Immature natural killer cell (primary cell): ENCODE results near the gene CRYGS. TPM values are rescaled to one million over a fixed set of nuclear protein-coding genes. Genes with fewer than 3 reads are reported as not detected.
"Not testable (repeated sequence)": the region's sequence is repeated elsewhere in the genome, so short reads cannot be mapped to it uniquely, and the experiment has no call there.

Source experiments
- DNase-seq, 3 donors: peaks; one replicate each; pipeline ENCODE4 v3.0.0; 2022; ENCODE audit warnings: mixed read lengths in 1 of 3
- H3K27ac Mint-ChIP-seq, 6 donors: one replicate each; pipeline ENCODE4 v1.8.0; 2020; ENCODE audit warnings: mixed read lengths in 6 of 6, mild to moderate bottlenecking in 5 of 6, inconsistent platforms in 4 of 6, moderate library complexity in 3 of 6
- H3K27me3 Mint-ChIP-seq, 3 donors: one replicate each; pipeline ENCODE4 v1.8.0; 2020 to 2021; ENCODE audit warnings: low read depth in 3 of 3, mild to moderate bottlenecking in 3 of 3, mixed read lengths in 3 of 3, moderate library complexity in 3 of 3, inconsistent platforms in 1 of 3
- H3K36me3 Mint-ChIP-seq, 3 donors: one replicate each; pipeline ENCODE4 v1.8.0; 2020; ENCODE audit warnings: mixed read lengths in 3 of 3, inconsistent platforms in 2 of 3, mild to moderate bottlenecking in 2 of 3
- H3K4me1 Mint-ChIP-seq, 2 donors: one replicate each; pipeline ENCODE4 v1.8.0; 2020; ENCODE audit warnings: inconsistent platforms in 2 of 2, mild to moderate bottlenecking in 2 of 2, mixed read lengths in 2 of 2, moderate library complexity in 1 of 2
- H3K4me3 Mint-ChIP-seq, 5 donors: one replicate each; pipeline ENCODE4 v1.8.0; 2020; ENCODE audit warnings: mild to moderate bottlenecking in 5 of 5, mixed read lengths in 5 of 5, inconsistent platforms in 3 of 5, moderate library complexity in 3 of 5
- H3K9me3 Mint-ChIP-seq, 6 donors: one replicate each; pipeline ENCODE4 v1.8.0; 2020; ENCODE audit warnings: mild to moderate bottlenecking in 6 of 6, mixed read lengths in 6 of 6, inconsistent platforms in 4 of 6, moderate library complexity in 3 of 6
- polyA plus RNA-seq, 3 donors: library from polyadenylated mRNA; unstranded; fragments of 300-500 nt; fragmentation: Illumina TruSeq; gene quantifications; one replicate each; pipeline ENCODE4 v1.2.3, GENCODE V29; 2021

CRYGS gene
- polyA plus RNA-seq, 3 donors from 2014 or later, result 0.37 TPM; not detected in 2

DNA sequence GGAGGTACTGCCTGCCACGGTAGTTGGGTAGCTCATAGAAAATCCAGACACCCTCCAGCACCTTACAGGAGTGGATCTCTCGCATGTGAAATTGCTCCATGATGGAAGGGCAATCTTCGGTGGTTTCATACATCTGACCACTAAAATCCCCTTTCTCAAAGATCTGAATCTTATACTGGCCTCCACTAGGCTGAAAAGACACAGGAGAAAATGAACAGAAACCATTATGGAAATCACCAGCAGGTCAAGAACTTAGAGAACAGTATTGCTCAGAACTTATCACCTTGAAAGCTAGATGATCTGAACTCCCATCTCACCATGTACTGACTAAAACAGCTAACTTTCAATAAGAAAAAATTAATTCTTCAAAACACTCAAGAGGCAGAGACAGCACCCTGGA is 5.4 kb downstream of the CRYGS start:
- H3K36me3 Mint-ChIP-seq, result peaks cover 12 to 31% (median 19%) of the 10 kb centered on the region in 3 donors
- H3K9me3 Mint-ChIP-seq, result no peaks in the 10 kb centered on the region
- DNase-seq, result no peak
- no peak overlapping the region for H3K27ac Mint-ChIP-seq
- H3K4me1 Mint-ChIP-seq, result peaks cover 10 to 17% of the 10 kb centered on the region in 2 donors
- no peak overlapping the region for H3K4me3 Mint-ChIP-seq
- H3K27me3 Mint-ChIP-seq, result peaks cover 0 to under 1% (median 0%) of the 10 kb centered on the region in 3 donors

DNA sequence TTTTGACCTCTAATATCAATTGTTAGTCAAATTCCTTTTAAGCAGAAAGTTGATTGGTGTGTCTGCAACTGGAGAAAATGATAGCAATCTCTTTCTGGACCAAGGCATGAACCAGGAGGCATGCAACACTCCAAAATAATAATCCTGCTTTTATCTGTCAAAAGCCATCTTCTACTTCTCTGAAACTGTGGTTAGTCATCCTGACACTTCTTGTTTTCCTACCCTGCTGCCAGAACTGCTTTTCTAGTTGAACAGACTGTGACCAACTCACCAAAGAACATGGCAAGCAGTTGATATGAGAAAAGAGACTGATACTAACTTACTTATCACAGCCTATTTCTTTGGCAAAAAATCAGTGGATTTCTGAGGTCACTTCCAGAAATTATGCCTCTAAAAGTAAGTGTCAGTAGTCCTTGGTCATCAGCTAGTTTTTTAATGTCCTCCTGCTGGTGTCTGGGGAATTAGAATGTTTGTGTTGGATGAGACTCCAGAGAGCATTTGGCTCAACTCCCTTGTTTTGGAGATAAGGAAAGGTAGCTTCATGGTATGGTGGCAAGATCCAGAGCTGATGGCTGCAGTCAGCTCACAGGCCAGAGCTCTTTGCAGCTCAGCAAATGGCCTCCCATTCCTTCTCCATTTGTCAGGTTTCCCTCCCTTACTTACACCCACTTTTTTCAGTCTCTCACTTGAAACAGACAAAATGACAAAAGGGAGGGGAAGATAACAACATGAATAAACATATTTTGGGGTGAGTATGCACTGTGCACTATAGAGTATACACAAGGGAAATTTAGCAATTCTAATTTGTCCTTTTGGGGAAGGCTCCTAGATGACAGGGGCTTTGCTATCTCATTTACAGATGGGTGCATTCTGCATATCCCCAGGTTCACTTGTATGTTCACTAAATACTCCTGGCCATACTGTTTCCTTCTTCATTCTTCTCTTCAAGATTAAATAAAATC is 7.0 kb downstream of the CRYGS start:
- peaks cover 12 to 20% of the 10 kb centered on the region in 2 donors for H3K4me1 Mint-ChIP-seq
- peaks cover 0 to 3% (median 0%) of the 10 kb centered on the region in 3 donors for H3K27me3 Mint-ChIP-seq
- H3K4me3 Mint-ChIP-seq, result no peak overlapping the region
- peaks cover 7 to 30% (median 19%) of the 10 kb centered on the region in 3 donors for H3K36me3 Mint-ChIP-seq
- no peak for DNase-seq
- no peaks in the 10 kb centered on the region for H3K9me3 Mint-ChIP-seq
- no peak overlapping the region for H3K27ac Mint-ChIP-seq

DNA sequence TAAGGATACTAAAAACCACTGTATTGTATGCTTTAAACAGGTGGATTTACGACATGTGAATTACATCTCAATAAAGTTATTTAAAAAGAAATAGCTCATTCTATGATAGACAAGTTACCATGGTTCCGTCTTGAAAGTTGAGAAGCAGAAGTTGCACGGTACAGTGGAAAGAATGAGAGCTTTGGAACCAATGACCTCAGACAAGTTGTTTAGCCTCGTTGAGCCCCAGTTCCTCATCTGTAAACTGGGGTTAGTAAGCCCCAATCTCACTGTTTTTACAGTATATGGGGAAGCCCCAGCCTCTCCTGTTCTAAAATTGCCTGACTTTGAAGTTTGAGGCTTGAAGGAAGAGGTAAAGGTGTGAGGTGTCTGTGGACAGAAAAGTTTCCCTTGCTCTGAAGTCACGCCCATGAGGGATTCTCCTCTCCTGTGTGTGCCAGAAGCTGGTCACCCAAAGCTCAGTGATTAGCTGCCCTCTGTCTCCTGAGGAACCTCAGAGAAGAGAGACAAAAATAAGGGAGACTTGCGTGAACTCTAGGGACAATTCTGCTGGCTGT is 10.0 kb downstream of the CRYGS start:
- peak; percentile 23 to 44 (median 30) for DNase-seq
- peaks cover 0 to 3% (median 0%) of the 10 kb centered on the region in 3 donors for H3K27me3 Mint-ChIP-seq
- H3K27ac Mint-ChIP-seq, result peak overlapping the region in 2 of 6 donors; percentile 52 to 72
- H3K4me3 Mint-ChIP-seq, result peak overlapping the region in 3 of 5 donors; percentile 18 to 40 (median 40)
- peaks cover 7 to 12% of the 10 kb centered on the region in 2 donors for H3K4me1 Mint-ChIP-seq
- H3K9me3 Mint-ChIP-seq, result no peaks in the 10 kb centered on the region
- H3K36me3 Mint-ChIP-seq, result peaks cover 13 to 38% (median 27%) of the 10 kb centered on the region in 3 donors

DNA sequence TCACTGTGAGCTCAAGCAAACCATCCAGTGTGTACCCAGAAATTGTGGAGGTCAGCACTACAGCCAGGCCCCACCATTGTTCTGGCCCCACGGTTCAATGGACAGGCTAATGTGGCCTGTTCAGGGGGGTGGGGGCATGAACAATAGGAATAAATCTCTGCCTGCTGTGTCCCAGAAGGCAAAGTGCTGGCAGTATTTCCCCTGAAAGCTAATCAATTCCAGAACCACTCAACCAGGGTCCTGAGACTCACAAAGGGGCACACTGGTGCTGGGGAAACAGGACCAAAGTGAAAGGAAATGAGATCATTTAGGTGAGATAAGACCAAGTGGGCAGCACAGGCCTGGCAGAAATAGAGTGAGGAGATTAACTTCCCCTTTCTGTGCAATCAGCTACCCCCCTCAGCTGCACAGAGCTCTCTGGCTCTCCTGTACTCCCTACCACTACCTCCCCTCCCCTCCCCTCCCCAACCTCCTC is 11.5 kb downstream of the CRYGS start:
- H3K4me3 Mint-ChIP-seq, result no peak overlapping the region
- peaks cover 7 to 12% of the 10 kb centered on the region in 2 donors for H3K4me1 Mint-ChIP-seq

DNA sequence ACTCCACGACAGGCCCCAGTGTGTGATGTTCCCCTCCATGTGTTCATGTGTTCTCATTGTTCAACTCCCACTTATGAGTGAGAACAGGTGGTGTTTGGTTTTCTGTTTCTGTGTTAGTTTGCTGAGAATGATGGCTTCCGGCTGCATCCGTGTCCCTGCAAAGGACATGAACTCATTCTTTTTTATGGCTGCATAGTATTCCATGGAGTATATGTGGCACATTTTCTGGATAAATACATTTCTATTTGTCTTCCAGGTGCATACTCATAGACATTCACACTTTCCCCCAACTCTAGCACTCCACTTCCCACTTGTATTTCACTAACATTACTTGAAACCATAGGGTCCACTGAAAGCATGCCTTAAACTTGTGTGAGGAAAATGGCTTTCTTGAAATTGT is 12.5 kb downstream of the CRYGS start:
- not testable (repeated sequence) for DNase-seq, H3K27ac Mint-ChIP-seq

More for the DNA sequence above, 11.5 kb downstream of the CRYGS start:
- Mint-ChIP-seq H3K27ac (no peak overlapping the region), H3K36me3 (peaks cover 9 to 46% (median 39%) of the 10 kb centered on the region in 3 donors), H3K9me3 (no peaks in the 10 kb centered on the region), H3K27me3 (peaks cover 0 to 3% (median 0%) of the 10 kb centered on the region in 3 donors)
- DNase-seq, result no peak

DNA sequence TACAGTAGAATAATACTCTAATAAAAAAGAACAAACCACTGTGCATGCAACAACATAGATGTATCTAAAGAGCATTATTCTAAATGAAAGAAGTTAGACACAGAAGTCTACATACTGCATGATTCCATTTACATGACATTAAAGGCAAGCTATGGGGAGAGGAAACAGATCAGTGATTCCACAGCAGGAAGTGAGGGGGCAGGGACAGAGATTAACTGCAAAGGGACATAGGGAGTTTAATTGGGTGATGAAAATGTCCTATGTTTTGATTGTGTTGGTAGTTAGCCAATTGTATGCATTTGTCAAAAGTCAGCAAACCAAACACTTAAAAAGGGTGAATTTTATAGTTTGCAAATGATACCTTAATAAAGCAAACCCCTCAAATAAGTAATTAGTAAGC is 13.8 kb downstream of the CRYGS start:
- Mint-ChIP-seq H3K4me3 (no peak overlapping the region), H3K4me1 (peaks cover 7 to 12% of the 10 kb centered on the region in 2 donors), H3K9me3 (no peaks in the 10 kb centered on the region)

More for the DNA sequence above, 12.5 kb downstream of the CRYGS start:
- H3K36me3 Mint-ChIP-seq, result peaks cover 10 to 41% (median 33%) of the 10 kb centered on the region in 3 donors
- not testable (repeated sequence) for H3K27me3 Mint-ChIP-seq, H3K4me3 Mint-ChIP-seq, H3K9me3 Mint-ChIP-seq
- peaks cover 7 to 12% of the 10 kb centered on the region in 2 donors for H3K4me1 Mint-ChIP-seq

DNA sequence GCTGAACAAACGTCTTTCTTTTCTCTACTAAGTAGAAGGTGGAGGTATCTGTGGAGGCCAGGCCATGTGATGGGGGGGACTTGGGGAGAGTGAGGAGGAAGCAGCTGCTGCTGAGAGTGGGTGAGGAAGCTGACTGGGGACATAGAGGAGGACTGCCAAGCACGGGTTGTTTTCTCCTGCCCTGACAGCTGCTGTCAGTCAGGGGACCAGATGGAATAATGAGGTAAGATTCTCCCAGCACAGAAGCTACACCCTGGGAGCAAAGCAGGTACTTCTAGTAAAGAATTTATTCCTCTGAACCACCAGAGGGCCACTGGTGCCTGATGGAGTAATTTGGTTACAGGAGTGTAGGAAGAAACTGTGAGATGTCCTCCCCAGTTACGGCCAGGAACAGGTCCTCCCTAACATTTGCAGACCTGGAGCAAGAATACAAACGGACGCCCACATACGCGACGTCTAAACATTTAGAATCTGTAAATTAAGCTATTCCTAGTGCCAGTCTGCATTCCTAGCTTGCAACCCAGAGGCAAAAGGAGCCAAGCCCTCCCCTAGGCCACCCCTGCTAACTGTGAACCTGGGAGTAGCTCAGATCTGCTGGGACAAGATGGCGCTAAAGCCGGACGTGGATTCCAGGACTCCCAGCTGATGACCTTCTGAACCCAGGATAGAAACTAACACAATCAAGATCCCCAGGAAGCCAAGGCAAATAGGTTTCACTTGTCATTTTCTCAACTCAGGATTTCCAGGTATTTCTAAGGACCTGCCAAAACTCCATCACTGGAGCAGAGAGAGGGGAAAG is 14.8 kb downstream of the CRYGS start:
- H3K27ac Mint-ChIP-seq, result peak overlapping the region in 1 of 6 donors; percentile 23

More for the DNA sequence above, 13.8 kb downstream of the CRYGS start:
- Mint-ChIP-seq H3K27me3 (peaks cover 0 to 3% (median 0%) of the 10 kb centered on the region in 3 donors), H3K27ac (no peak overlapping the region), H3K36me3 (peaks cover 10 to 39% (median 29%) of the 10 kb centered on the region in 3 donors)
- no peak for DNase-seq

DNA sequence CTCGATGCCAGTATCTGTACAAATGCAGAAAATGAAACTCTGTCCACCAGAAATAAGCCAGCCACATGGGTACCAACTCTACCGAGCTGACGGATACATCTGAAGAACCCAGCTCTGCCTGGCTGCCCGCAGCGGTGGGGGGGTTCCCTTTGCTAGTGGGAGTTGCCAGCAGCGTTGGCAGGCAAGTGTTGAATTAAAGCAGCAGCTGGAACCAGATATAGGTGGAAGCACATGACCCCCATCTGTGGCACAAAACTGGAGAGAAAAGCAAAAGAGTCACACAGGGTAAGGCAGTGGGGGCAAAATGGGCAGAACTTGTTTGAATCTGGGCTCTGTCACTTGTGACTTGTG is 17.9 kb downstream of the CRYGS start:
- Mint-ChIP-seq H3K36me3 (peaks cover 9 to 36% (median 29%) of the 10 kb centered on the region in 3 donors), H3K9me3 (no peaks in the 10 kb centered on the region), H3K4me1 (no peaks in the 10 kb centered on the region), H3K27me3 (peaks cover 0 to 2% (median 0%) of the 10 kb centered on the region in 3 donors), H3K4me3 (no peak overlapping the region), H3K27ac (no peak overlapping the region)
- no peak for DNase-seq

More for the DNA sequence above, 14.8 kb downstream of the CRYGS start:
- Mint-ChIP-seq H3K9me3 (no peaks in the 10 kb centered on the region), H3K4me1 (peaks cover 6 to 10% of the 10 kb centered on the region in 2 donors), H3K4me3 (no peak overlapping the region), H3K36me3 (peaks cover 10 to 37% (median 32%) of the 10 kb centered on the region in 3 donors), H3K27me3 (peaks cover 0 to 3% (median 2%) of the 10 kb centered on the region in 3 donors)
- no peak for DNase-seq

DNA sequence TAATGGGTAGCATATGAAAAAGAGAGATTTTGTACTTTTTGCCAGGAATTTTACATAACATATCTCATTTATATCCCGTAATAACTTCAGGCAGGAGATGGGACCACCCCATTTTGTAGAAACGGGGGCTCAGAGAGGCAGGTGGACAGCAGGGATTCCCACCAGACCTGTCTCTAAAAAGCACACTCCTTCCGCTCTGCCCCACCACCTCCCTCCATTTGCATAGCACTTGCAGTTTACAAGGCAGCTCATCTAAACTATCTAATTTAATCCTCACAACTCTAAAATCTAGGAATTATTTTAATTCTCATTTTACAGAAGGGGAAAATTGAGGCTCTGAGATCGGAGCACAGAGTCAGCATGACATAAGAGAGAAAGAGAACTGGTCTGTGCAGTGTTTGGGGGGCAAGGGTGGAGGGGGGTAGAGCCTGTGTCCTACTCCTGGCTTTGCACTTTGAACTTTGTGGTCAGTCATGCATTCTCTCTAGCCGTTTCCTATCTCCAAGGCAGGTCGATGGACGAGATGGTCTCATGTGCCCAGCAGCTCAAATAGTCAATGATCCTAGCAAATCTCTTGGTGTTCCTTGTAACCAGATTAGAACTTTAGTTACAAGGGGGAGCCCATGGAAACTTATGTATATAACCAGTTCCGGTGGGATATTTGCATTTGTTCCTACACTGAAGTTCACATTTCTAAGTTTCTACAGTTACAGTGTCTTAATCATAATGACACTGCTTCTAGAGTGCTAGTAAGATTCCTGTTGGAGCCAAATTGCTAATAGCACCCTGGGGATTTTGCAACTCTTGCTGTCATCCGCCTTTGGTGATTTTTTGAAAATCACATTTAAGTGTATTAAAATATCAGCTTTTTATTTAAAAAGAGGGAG is 18.6 kb downstream of the CRYGS start:
- H3K4me3 Mint-ChIP-seq, result no peak overlapping the region
- H3K9me3 Mint-ChIP-seq, result no peaks in the 10 kb centered on the region
- H3K36me3 Mint-ChIP-seq, result peaks cover 9 to 37% (median 29%) of the 10 kb centered on the region in 3 donors
- H3K27me3 Mint-ChIP-seq, result peaks cover 0 to 4% (median 0%) of the 10 kb centered on the region in 3 donors
- DNase-seq, result no peak
- H3K27ac Mint-ChIP-seq, result peak overlapping the region in 1 of 6 donors; percentile 20
- peaks cover 5 to 6% of the 10 kb centered on the region in 2 donors for H3K4me1 Mint-ChIP-seq

DNA sequence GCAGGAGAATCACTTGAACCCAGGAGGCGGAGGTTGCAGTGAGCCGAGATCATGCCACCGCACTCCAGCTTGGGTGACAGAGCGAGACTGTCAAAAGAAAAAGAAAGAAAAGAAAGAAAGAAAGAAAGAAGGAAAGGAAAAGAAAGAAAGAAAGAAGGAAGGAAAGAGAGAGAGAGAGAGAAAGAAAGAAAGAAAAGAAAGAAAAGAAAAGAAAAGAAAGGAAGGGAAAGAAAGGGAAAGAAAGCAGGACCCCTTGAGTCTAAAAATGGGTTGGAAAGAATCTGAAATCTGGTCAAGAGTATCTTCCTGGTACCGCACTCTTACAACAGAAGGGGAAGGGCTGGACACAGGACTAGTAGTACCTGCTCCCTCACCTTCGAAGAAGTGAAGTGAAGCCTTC is 19.6 kb downstream of the CRYGS start:
- H3K27ac Mint-ChIP-seq, result no peak overlapping the region
- DNase-seq, result no peak
- peaks cover 0 to 4% (median 0%) of the 10 kb centered on the region in 3 donors for H3K27me3 Mint-ChIP-seq
- no peak overlapping the region for H3K4me3 Mint-ChIP-seq
- H3K9me3 Mint-ChIP-seq, result no peaks in the 10 kb centered on the region
- peaks cover 9 to 32% (median 29%) of the 10 kb centered on the region in 3 donors for H3K36me3 Mint-ChIP-seq
- peaks cover 12 to 14% of the 10 kb centered on the region in 2 donors for H3K4me1 Mint-ChIP-seq

DNA sequence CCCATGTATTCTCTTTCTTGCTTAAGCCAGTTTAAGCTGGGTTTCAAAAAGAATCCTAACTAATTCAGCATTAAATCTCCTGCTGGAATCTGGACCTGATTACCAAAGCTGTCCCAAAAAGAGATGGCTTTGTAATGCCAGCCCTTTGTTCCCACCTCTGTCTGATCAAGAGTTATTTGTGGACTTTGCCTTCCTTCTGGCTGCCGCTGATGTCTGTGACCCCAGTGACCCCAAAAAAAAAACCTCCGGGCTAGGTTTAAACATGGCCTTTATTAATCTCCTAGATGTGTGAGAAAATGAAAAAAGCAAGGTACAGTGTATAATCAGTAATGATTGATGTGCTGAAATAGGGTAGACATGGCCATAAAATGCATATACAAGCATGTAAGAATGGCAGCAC is 20.7 kb downstream of the CRYGS start:
- Mint-ChIP-seq H3K27me3 (peaks cover 0 to 4% (median 0%) of the 10 kb centered on the region in 3 donors), H3K27ac (no peak overlapping the region), H3K4me1 (peaks cover 24 to 26% of the 10 kb centered on the region in 2 donors), H3K9me3 (no peaks in the 10 kb centered on the region), H3K4me3 (no peak overlapping the region), H3K36me3 (peaks cover 9 to 25% (median 23%) of the 10 kb centered on the region in 3 donors)
- no peak for DNase-seq

DNA sequence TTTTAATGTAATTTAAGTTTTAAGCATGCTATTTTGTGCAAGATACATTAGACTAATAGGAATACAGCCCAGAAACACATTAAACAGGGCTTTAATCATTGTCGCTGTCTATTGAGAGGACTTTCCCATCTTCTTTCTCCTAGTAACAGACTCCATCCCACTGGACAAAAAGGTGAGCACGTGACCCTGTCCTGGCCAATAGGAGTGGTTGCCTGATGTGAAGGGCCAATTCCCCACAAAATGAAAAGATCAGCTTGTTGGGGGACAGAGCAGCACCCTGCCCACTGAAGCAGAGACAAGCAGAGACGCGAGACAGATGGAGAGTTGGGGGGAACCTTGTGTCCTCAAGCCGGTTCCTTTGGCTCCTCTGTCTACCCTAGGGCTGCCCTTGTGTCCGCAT is 21.2 kb downstream of the CRYGS start:
- Mint-ChIP-seq H3K4me3 (no peak overlapping the region), H3K9me3 (no peaks in the 10 kb centered on the region), H3K27ac (peak overlapping the region in 1 of 6 donors; percentile 54), H3K27me3 (peaks cover 0 to 4% (median 0%) of the 10 kb centered on the region in 3 donors), H3K4me1 (peaks cover 25 to 27% of the 10 kb centered on the region in 2 donors), H3K36me3 (peaks cover 9 to 23% (median 21%) of the 10 kb centered on the region in 3 donors)
- DNase-seq, result no peak
